NCI-H69 (cell line): Measurements from ENCODE around the gene PPM1E.
"Not testable (repeated sequence)": the region's sequence is repeated elsewhere in the genome, so short reads cannot be mapped to it uniquely, and the experiment has no call there.

Experiments
- DNase-seq: peaks from one replicate; lab custom pipeline; 2025; lab: John Stamatoyannopoulos, UW

The PPM1E gene

GRCh38 chr17:58840820-58841612 is 85.4 kb downstream of the PPM1E start:
- no peak for DNase-seq

DNA sequence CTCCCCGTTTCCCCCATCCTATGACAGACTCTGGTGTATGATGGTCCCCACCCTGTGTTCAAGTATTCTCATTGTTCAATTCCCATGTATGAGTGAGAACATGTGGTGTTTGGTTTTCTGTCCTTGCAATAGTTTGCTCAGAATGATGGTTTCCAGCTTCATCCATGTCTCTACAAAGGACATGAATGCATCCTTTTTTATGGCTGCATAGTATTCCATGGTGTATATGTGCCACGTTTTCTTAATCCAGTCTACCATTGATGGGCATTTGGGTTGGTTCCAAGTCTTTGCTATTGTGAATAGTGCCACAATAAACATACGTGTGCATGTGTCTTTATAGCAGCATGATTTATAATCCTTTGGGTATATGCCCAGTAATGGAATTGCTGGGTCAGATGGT is 90.8 kb downstream of the PPM1E start:
- DNase-seq, result not testable (repeated sequence)

DNA sequence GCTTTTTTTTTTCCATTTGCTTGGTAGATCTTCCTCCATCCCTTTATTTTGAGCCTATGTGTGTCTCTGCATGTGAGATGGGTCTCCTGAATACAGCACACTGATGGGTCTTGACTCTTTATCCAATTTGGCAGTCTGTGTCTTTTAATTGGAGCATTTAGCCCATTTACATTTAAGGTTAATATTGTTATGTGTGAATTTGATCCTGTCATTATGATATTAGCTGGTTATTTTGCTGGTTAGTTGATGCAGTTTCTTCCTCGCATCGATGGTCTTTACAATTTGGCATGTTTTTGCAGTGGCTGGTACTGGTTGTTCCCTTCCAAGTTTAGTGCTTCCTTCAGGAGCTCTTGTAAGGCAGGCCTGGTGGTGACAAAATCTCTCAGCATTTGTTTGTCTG is 94.5 kb downstream of the PPM1E start:
- not testable (repeated sequence) for DNase-seq

- no peak for DNase-seq
Measured at GRCh38 chr17:58865301-58865700, 109.6 kb downstream of the PPM1E start.

DNA sequence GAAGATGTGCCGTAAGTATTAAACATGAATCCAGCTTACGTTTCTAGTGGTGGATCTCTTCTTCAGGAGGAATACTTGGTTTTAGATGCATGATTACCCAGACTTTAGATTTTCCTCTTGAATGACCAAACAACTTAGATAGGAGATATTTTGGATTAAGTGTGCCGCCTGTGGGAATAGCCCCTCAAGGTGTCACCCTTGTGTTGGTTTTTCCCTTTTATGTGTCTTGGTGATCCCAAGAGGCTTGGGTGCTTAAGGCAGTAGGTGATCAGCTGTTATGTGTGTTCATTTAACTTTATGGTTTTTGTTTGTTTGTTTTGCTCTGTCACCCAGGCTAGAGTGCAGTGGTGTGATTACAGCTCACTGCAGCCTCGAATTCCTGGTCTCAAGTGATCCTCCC is 115.1 kb downstream of the PPM1E start:
- peak; percentile 19 for DNase-seq

GRCh38 chr17:58873926-58874325 is 118.3 kb downstream of the PPM1E start:
- DNase-seq, result no peak

DNA sequence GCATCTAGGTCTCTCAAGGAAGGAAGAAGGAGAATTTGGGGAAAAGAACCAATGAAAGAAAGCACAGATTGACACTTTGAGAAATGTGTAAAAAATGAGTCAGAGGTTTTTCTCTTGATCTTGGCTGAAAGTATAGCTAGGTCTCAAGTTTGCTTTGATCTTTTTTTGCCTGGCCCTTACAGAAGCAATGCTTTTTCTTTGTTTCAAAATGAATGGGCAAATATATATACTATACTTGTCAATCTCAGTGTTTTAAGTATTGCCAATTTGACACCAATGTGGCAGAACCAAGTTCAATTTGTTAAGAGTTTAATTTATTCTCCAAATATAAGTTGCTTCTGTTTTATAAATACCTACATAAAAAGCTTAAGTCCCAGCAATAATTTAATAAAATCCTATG is 119.6 kb downstream of the PPM1E start:
- no peak for DNase-seq

GRCh38 chr17:58884161-58884560 is 128.5 kb downstream of the PPM1E start:
- DNase-seq, result no peak

- no peak for DNase-seq
Measured at GRCh38 chr17:58886514-58886913, 130.9 kb downstream of the PPM1E start.

- no peak for DNase-seq
Measured at GRCh38 chr17:58889928-58890327, 134.3 kb downstream of the PPM1E start.

DNA sequence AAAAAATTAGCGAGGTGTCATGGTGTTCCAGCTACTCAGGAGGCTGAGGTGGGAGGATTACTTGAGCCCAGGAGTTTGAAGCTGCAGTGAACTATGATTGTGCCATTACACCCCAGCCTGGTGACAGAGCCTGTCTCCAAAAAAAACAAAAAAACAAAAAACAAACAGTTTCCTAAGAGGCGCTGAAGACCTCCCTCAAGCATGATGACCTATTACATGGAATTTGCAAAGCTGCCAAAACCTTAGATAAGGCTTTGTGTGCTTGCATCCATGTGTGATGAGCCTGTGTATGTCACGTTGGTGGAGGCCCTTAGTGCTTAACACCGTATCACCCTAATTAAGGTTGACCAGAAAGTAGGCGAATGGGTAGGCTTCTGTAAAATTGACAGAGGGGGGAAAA is 143.5 kb downstream of the PPM1E start:
- no peak for DNase-seq

GRCh38 chr17:58902322-58902721 is 146.7 kb downstream of the PPM1E start:
- no peak for DNase-seq

DNA sequence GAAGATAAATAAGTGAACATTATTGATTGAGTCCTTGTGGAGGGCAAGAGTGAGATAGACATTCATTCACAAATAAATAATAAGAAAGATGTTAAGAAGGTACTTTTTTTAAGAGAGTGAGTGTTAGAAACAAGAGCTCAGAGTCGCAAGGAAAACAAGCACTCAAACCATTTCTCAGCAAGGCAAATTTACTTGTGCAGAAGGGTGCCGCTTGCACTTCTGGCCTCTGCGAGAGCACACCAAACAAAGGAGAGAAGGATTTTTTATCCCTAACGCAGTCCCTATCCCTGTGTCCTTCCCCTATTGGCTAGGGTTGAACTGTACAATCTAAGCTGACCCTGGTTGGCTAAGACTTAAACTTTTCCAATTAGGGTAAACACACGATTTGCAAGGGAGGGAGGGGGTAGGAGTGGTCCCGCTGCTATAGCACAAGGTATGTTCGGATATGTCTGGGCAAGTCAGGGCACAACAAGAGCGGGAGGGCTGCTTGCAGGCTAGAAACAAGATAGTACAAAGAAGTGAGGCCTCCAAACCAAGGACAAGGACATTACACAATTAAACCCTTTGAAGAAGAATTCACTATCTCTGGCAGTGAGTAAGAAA is 156.2 kb downstream of the PPM1E start:
- peak; percentile 18 for DNase-seq

DNA sequence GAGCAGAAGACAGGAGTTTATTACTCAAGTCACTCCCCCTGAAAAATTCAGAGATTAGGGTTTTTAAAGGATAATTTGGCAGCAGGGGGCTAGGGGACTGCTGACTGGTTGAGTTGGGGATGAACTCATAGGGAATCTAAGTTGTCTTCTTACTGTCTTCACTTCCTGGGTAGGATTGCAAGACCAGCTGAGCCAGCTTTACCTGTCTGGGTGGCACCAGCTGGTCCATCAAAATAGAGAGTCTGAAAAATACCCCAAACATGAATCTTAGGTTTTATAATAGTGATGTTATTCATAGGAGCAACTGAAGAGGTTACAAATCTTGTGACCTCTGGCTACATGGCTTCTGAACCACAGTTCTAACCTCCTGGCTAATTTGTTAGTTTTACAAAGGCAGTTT is 157.9 kb downstream of the PPM1E start:
- DNase-seq, result no peak

GRCh38 chr17:58913971-58914769 is 158.5 kb downstream of the PPM1E start:
- peak; percentile 25 for DNase-seq

DNA sequence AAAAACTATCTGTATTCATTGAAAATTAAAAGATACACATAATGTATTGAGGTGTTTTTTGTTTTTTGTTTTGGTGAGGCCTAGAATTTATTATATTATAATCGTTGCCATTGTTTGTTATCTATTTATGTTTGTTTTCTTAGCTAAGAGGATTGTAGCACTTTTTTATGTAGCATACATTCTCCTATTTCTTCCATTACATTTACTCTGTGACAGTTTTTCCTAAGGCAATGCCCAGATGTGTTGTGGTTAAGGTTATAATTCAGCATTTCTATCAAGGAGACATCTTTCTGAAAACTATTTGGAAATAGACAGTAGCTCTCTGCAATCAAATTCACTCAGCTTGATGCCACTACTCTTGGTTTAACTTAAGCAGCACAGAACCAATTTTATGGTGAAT is 161.6 kb downstream of the PPM1E start:
- DNase-seq, result peak; percentile 51

- peak; percentile 90 for DNase-seq
Measured at GRCh38 chr17:58918072-58918471, 162.4 kb downstream of the PPM1E start.

GRCh38 chr17:58918884-58919283 is 163.2 kb downstream of the PPM1E start:
- DNase-seq, result peak; percentile 28

GRCh38 chr17:58920773-58921172 is 165.1 kb downstream of the PPM1E start:
- no peak for DNase-seq

DNA sequence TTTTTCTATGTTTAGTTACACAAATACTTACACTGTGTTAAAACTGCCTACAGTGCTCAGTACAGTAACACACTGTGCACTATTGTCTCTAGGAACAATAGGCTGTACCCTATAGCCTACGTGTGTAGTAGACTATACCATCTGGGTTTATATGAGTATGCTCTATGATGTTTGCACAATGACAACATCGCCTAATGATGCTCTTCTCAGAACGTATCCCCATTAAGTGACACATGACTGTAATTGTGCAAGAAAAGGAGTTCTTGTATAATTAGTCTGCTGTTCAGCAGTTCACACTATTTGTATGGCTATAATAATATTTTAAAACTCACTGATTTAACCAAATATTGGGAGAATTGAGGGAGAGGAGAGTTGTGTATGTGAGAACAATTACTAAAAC is 177.3 kb downstream of the PPM1E start:
- DNase-seq, result peak; percentile 91

GRCh38 chr17:58936295-58936694 is 180.6 kb downstream of the PPM1E start:
- DNase-seq, result peak; percentile 25

- no peak for DNase-seq
Measured at GRCh38 chr17:58944166-58944565, 188.5 kb downstream of the PPM1E start.

- no peak for DNase-seq
Measured at GRCh38 chr17:58947411-58947810, 191.8 kb downstream of the PPM1E start.
